Limb (tissue), 2 donors: ENCODE data around the gene GDPD4.

Experiments
- DNase-seq, 2 donors: peaks; one replicate each; pipeline ENCODE4 v3.0.0-alpha.2; 2016; ENCODE audit errors: extremely low spot score in 2 of 2

Gene GDPD4

GRCh38 chr11:77191823-77192495, 109.5 kb downstream of the GDPD4 start:
- DNase-seq, result peak; percentile 18 to 51

GRCh38 chr11:77191429-77191822, 110.1 kb downstream of the GDPD4 start:
- DNase-seq, result no peak

GRCh38 chr11:77190331-77191075, 111.0 kb downstream of the GDPD4 start:
- no peak for DNase-seq

- DNase-seq, result no peak
These were observed 111.8 kb downstream of the GDPD4 start for GRCh38 chr11:77189588-77190210.

GRCh38 chr11:77188633-77189491, 112.6 kb downstream of the GDPD4 start:
- no peak for DNase-seq

- peak; percentile 81 to 86 for DNase-seq
These were observed 113.5 kb downstream of the GDPD4 start for GRCh38 chr11:77187776-77188632.

GRCh38 chr11:77187111-77187750, 114.3 kb downstream of the GDPD4 start:
- no peak for DNase-seq

- no peak for DNase-seq
These were observed 115.2 kb downstream of the GDPD4 start for GRCh38 chr11:77186302-77186701.

- no peak for DNase-seq
These were observed 117.2 kb downstream of the GDPD4 start for GRCh38 chr11:77184136-77184860.

GRCh38 chr11:77183431-77183984, 118.0 kb downstream of the GDPD4 start:
- no peak for DNase-seq

- no peak for DNase-seq
These were observed 118.7 kb downstream of the GDPD4 start for GRCh38 chr11:77182542-77183430.

- DNase-seq, result no peak
These were observed 119.5 kb downstream of the GDPD4 start for GRCh38 chr11:77181799-77182541.

GRCh38 chr11:77181226-77181625, 120.3 kb downstream of the GDPD4 start:
- DNase-seq, result no peak

GRCh38 chr11:77180346-77180745, 121.1 kb downstream of the GDPD4 start:
- no peak for DNase-seq

GRCh38 chr11:77179681-77180080, 121.8 kb downstream of the GDPD4 start:
- no peak for DNase-seq

GRCh38 chr11:77179048-77179447, 122.4 kb downstream of the GDPD4 start:
- no peak for DNase-seq

- DNase-seq, result no peak
These were observed 123.3 kb downstream of the GDPD4 start for GRCh38 chr11:77178150-77178549.
